Endometrial microvascular endothelial cells (primary cell): Measurements from ENCODE around the gene COG7. TPM values are rescaled to one million over a fixed set of nuclear protein-coding genes. Genes with fewer than 3 reads are reported as not detected.
"Not testable (repeated sequence)": the region's sequence is repeated elsewhere in the genome, so short reads cannot be mapped to it uniquely, and the experiment has no call there.

Experiments
- in situ Hi-C: cut with HindIII; loops from 2 replicates; pipeline ENCODE4 v1.10.0; 2017; ENCODE audit warnings: low sequenced_read_pairs, low pct_unique_long_range_greater_than_20kb; ENCODE audit errors: inconsistent ontology term
- total RNA-seq: library from RNA; depleted of rRNA; stranded (reverse); fragments of >200 nt; gene quantifications from one replicate; pipeline ENCODE4 v1.2.3, GENCODE V29; 2015; ENCODE audit errors: inconsistent ontology term

COG7 gene
- total RNA-seq, 1 donor from 2014 or later: 22.8 TPM

GRCh38 chr16:23375643-23376042, 77.3 kb downstream of the COG7 start:
- in situ Hi-C loops: no loop called here

GRCh38 chr16:23374721-23375510, 78.1 kb downstream of the COG7 start:
- in situ Hi-C loops: no loop called here

DNA sequence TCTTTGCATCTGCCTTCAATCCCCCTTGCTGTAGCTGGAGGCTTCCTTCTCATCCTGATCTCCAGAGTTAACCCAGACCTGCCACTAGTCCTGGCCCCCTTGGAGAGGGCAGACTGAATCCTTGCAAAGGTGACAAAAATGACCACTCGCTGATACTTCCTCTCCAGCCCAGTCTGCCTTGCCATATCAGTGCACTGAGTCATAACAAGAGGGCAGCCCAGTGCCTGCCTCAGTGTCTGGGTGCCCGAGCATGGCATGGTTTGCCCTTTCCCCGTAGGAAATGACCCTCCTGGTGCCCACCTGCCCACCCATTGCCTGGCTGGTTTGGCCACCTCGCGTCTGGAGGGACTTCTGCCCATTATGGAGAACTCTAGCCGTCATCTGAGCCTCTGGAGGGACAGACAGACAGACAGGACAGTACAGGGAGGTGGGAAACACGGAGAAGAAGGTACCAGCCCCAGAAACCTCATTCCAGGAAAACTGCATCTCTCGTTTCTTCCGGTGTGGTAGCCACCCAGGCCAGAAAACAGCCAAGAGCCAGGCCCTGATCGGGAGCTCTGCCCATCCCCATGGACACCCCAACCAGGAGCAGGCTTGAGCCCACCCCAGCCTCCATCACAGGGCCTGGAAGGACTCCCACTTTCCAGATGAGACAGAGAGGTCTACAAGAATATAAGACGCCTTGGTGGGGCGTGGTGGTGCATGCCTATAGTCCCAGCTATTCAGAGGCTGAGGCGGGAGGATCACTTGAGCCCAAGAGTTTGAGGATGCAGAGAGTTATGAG, 79.4 kb downstream of the COG7 start:
- in situ Hi-C loops: no loop called here

GRCh38 chr16:23371368-23371767, 81.6 kb downstream of the COG7 start:
- in situ Hi-C loops: no loop called here

DNA sequence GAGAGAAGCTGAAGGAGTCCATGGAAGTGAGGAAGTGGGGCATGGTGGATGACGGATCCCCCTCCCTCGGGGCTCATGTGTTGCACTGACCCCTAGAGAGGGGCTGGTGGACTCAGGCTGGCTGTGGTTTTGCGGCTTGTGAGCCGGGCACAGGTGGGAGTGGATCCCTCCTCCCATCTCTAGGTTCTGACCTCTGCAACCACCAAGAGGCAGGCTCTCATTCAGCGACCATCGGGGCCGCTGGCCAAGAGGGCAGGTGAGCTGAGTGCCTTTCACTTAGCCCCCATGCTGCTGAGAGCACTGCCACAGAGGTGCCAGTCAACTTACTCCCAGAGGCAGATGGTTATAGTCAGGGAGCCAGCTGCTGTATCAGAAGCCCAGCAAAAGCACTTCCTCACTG, 83.6 kb downstream of the COG7 start:
- in situ Hi-C loops: no loop called here

GRCh38 chr16:23368469-23368868, 84.5 kb downstream of the COG7 start:
- in situ Hi-C loops: no loop called here

DNA sequence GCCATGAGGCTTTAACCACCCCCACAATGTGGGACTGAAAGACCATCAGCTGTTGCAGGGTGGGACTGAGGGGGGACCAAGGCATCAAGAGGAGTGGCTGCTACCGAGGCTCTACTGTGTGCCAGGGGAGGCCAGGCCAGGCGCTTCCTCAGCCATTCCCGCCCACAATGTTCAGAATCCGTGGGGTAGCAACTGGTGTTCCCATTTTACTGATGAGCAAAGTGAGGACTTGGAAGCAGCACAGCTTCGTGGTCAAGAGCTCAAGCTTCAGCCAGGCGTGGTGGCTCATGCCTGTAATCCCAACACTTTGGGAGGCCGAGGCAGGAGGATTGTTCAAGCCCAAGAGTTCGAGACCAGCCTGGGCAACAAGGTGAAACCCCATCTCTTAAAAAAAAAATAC, 85.0 kb downstream of the COG7 start:
- in situ Hi-C loops: no loop called here

- in situ Hi-C loops: no loop called here
Measured at GRCh38 chr16:23367564-23367963, 85.4 kb downstream of the COG7 start.

DNA sequence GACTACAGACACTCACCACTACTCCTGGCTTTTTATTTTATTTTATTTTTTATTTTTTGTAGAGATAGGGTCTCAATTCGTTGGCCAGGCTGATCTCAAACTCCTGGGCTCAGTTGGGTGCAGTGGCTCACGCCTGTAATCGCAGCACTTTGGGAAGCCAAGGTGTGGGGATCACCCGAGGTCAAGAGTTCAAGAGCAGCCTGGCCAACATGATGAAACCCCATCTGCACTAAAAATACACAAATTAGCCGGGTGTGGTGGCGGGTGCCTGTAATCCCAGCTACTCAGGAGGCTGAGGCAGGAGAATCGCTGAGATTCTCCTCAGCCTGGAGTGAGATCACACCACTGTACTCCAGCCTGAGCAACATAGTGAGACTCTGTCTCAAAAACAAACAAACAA, 86.6 kb downstream of the COG7 start:
- in situ Hi-C loops: not testable (repeated sequence)

DNA sequence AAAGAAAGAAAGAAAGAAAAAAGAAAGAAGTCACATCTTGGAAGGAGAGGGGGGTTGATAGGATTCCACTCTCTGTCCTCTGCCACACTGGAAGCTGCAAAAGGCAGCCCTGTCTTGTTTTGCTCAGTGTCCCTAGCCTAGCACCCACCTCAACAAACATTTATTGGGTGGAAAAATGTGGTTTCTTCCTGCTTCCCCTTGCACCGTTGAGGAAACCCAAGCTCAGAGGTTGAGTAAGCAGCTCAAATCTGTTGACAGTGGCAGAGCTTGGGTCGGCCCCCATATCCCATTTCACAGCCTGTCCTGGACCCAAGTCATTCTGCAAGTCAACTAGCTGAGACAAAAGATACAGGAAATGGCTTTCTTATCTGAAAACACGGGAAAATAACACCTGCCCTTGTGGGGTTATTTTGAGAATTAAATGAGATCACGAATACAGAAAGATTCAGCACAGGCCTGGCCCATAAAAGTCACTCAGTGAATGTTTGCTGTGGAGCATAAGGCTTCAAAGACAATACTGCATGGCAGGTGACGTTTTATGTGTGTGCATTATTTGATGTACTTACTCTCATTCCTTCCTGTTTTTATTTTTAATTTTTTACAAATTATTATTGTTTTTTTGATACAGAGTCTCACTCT, 87.3 kb downstream of the COG7 start:
- in situ Hi-C loops: no loop called here

DNA sequence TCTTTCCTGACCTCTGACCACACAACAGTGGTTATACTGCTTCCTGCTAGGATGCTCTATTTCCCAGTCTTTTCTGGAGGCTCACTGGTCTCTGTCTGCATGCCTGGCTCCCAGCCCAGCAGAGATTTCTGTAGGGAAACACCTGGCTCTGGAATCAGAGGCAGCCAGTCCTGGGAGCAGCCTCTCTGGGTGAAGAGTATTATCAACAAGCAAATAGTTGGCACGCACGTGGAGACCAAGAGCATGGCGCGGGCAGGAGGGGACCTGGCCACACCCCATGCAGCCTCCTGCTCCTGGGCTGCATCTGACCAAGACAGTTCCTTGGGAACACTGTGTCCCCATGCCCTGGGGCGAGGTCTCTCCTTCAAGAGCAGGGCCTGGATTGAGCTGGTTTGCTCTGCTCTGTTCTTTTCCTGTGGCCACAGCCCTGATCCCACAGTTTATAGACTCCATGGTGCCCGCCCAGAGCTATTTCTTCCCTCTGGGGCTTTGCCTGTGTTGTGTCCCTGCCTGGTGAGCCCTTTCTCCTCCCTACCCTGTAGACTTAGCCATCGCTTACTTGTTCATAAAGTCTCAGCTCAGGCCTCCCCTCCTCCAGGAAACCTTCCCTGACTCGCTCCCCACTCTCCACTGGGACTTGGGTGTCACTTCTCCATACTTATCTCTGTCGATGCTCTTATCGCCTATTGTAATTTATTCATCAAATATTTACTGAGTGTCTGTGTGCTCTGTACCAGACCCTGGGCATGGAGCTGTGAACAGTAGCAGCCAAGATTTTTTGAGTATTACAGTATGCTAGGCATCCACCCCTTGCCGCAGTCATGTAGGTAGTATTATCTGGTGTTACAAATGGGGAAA, 90.3 kb downstream of the COG7 start:
- in situ Hi-C loops: no loop called here

- in situ Hi-C loops: no loop called here
Measured at GRCh38 chr16:23359092-23359760, 93.8 kb downstream of the COG7 start.

- in situ Hi-C loops: no loop called here
Measured at GRCh38 chr16:23357761-23358290, 95.2 kb downstream of the COG7 start.

DNA sequence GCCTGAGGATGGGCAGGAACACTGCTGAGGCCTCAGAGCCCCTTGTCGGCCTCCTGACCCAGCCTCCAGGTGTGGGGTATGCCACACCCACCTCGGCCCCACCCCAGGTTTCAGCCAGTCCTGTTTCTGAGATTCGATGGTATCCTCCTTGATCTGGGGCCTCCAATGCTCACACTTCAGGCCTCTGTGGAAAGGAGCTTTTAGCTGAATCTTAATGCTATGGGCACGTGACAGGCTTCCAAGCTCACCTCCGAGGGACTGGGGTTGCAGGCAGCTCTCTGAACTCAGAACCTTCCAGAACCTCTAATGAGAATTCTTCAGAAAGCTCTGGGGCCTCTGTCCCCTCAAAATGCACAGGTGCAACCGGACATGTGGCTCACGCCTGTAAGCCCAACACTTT, 96.0 kb downstream of the COG7 start:
- in situ Hi-C loops: no loop called here

GRCh38 chr16:23355106-23355670, 97.8 kb downstream of the COG7 start:
- in situ Hi-C loops: no loop called here

GRCh38 chr16:23354246-23354645, 98.7 kb downstream of the COG7 start:
- in situ Hi-C loops: no loop called here

- in situ Hi-C loops: no loop called here
Measured at GRCh38 chr16:23353440-23353839, 99.5 kb downstream of the COG7 start.

DNA sequence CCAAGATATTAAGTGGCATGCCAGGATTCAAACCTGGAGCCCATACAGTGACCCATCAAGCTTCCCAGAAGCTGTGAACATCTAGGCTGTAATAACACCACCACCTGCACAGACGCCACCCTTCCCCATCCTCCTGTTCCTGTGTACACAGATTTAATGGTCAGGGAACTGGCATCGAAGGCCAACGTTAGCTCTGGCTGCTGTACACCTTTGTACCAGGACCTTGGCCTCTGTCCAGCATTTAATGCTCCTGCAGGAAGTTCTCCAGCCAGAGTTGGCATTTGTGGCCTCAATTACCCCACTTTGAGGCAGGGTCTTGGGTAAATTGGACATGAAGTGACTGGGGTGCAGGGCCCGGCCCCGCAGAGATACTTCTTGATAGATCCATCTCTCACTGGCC, 101.6 kb downstream of the COG7 start:
- in situ Hi-C loops: no loop called here
